Stimulated activated memory B cell treated with anti-CD40 and anti-IgM and Interleukin-4, amounts not matched to agents 10 μg/mL and 1 μg/mL and 100 μg/mL, for 72 hours (primary cell): ENCODE measurements around the gene PHKG2.
A peak's percentile ranks its signal among the peaks of the same experiment; 100 is the strongest.

ENCODE experiments used
- ATAC-seq: fragments of 150-1000 bp; cut with Tn5 transposase; 2 replicates; pipeline ENCODE4 v1.10.0; 2021
- H3K27ac Mint-ChIP-seq: one replicate; pipeline ENCODE4 v1.8.0; 2022; ENCODE audit warnings: mild to moderate bottlenecking, mixed read lengths
- H3K27me3 Mint-ChIP-seq: one replicate; pipeline ENCODE4 v1.8.0; 2022; ENCODE audit warnings: mixed read lengths
- H3K36me3 Mint-ChIP-seq: one replicate; pipeline ENCODE4 v1.8.0; 2022; ENCODE audit warnings: mixed read lengths
- H3K4me1 Mint-ChIP-seq: one replicate; pipeline ENCODE4 v1.8.0; 2022; ENCODE audit warnings: mixed read lengths
- H3K4me3 Mint-ChIP-seq: one replicate; pipeline ENCODE4 v1.8.0; 2022; ENCODE audit warnings: mild to moderate bottlenecking, moderate library complexity, mixed read lengths
- H3K9me3 Mint-ChIP-seq: one replicate; pipeline ENCODE4 v1.8.0; 2022; ENCODE audit warnings: mixed read lengths

PHKG2 gene

DNA sequence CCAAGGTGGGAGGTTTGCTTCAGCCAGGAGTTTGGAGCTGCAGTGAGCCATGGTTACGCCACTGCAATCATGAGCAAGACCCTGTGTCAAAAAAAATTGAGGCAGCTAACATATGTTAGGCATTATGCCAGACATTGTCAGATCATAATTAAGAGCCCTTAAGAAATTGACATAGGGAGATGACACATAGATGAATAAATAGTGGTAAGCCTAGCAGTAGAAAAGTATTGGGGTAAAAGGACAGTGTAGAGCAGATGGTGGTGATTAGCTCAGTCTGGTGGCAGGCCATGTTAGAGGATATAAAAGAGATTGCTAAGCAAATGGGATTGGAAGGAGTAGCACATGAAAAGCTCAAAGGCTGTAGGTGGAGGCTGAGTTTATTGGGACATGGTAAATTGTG lies 26.6 kb upstream of the PHKG2 start:
- H3K36me3 Mint-ChIP-seq = peaks cover 68% of the 10 kb centered on the region
- no peak for ATAC-seq
- no peaks in the 10 kb centered on the region for H3K27me3 Mint-ChIP-seq
- H3K27ac Mint-ChIP-seq = no peak overlapping the region
- H3K4me1 Mint-ChIP-seq = peaks cover 27% of the 10 kb centered on the region
- H3K4me3 Mint-ChIP-seq = no peak overlapping the region
- H3K9me3 Mint-ChIP-seq = no peaks in the 10 kb centered on the region

- H3K4me3 Mint-ChIP-seq = no peak overlapping the region
- ATAC-seq = no peak
- no peaks in the 10 kb centered on the region for H3K9me3 Mint-ChIP-seq
- peak overlapping the region; percentile 24 for H3K27ac Mint-ChIP-seq
- H3K4me1 Mint-ChIP-seq = peaks cover 22% of the 10 kb centered on the region
- H3K36me3 Mint-ChIP-seq = peaks cover 67% of the 10 kb centered on the region
- no peaks in the 10 kb centered on the region for H3K27me3 Mint-ChIP-seq
Observed at GRCh38 chr16:30722443-30722842, 25.8 kb upstream of the PHKG2 start.

GRCh38 chr16:30722916-30723315 lies 25.3 kb upstream of the PHKG2 start:
- Mint-ChIP-seq H3K27me3 (no peaks in the 10 kb centered on the region), H3K36me3 (peaks cover 67% of the 10 kb centered on the region), H3K4me1 (peaks cover 22% of the 10 kb centered on the region), H3K27ac (peak overlapping the region; percentile 24), H3K4me3 (no peak overlapping the region), H3K9me3 (no peaks in the 10 kb centered on the region)
- ATAC-seq = peak; percentile 16

DNA sequence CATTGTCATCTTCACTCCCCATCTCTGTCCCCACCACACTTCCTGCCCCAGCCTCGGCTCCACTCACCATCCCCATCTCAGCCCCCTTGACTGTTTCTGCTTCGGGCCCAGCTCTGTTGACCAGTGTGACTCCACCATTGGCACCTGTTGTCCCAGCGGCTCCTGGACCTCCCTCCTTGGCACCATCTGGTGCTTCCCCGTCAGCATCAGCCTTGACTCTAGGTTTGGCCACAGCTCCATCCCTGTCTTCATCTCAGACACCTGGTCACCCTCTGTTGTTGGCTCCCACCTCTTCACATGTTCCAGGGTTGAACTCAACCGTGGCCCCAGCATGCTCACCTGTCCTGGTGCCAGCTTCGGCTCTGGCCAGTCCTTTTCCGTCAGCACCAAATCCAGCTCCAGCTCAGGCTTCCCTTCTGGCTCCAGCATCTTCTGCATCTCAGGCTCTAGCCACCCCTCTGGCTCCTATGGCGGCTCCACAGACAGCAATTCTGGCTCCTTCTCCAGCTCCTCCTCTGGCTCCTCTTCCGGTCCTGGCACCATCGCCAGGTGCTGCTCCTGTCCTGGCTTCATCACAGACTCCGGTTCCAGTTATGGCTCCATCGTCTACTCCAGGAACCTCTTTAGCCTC lies 24.4 kb upstream of the PHKG2 start:
- no peak for ATAC-seq
- peaks cover 67% of the 10 kb centered on the region for H3K36me3 Mint-ChIP-seq
- no peak overlapping the region for H3K4me3 Mint-ChIP-seq

DNA sequence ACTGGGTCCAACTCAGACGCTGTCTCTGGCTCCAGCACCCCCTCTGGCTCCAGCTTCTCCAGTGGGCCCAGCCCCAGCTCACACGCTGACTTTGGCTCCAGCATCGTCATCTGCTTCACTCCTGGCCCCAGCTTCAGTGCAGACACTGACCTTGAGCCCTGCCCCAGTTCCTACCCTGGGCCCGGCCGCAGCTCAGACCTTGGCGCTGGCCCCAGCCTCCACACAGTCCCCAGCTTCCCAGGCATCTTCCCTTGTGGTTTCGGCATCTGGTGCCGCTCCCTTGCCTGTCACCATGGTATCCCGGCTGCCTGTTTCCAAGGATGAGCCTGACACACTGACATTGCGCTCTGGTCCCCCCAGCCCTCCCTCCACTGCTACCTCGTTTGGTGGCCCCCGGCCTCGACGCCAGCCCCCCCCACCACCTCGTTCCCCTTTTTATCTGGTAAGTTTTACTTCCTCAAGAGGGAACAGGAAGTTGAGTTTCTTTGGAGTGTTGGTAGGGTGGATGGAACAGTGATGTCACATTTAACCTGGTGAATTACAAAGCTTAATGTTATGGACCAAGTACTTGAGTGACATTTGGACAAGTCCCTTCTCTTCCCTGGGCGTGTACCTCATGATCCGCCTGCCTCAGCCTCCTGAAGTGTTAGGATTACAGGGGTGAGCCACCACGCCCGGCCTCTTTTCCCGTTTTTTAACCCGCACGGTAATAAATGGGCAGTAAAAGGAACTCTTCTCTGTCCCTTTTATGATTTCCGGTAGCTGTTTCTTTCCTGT lies 23.4 kb upstream of the PHKG2 start:
- H3K27ac Mint-ChIP-seq = peak overlapping the region; percentile 24
- no peak overlapping the region for H3K4me3 Mint-ChIP-seq
- ATAC-seq = no peak
- H3K9me3 Mint-ChIP-seq = no peaks in the 10 kb centered on the region
- peaks cover 22% of the 10 kb centered on the region for H3K4me1 Mint-ChIP-seq
- no peaks in the 10 kb centered on the region for H3K27me3 Mint-ChIP-seq
- peaks cover 74% of the 10 kb centered on the region for H3K36me3 Mint-ChIP-seq

More for the DNA sequence above, 24.4 kb upstream of the PHKG2 start:
- Mint-ChIP-seq H3K27ac (peak overlapping the region; percentile 24), H3K4me1 (peaks cover 22% of the 10 kb centered on the region), H3K9me3 (no peaks in the 10 kb centered on the region), H3K27me3 (no peaks in the 10 kb centered on the region)

DNA sequence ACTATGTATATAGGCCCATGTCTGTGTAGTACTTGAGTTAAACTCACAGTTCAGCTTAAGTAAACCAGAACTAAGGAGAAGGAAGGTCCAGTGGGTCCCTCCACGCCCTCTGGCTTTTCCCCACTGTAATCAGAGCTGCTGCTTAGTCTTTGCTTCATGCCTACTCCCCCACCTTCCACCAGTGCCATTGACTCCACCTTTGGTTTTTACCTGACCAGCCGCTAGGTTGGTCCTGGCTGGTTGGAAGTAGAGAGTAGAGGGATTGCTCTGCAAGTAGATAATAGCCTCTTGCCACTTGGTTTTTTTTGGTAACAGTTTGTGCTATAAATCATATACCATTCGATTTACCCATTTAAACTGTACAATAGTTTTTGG lies 22.8 kb upstream of the PHKG2 start:
- peaks cover 21% of the 10 kb centered on the region for H3K4me1 Mint-ChIP-seq
- H3K36me3 Mint-ChIP-seq = peaks cover 73% of the 10 kb centered on the region
- peak overlapping the region; percentile 5 for H3K27ac Mint-ChIP-seq
- no peaks in the 10 kb centered on the region for H3K9me3 Mint-ChIP-seq
- H3K27me3 Mint-ChIP-seq = no peaks in the 10 kb centered on the region
- no peak for ATAC-seq
- H3K4me3 Mint-ChIP-seq = no peak overlapping the region

GRCh38 chr16:30728321-30728720 lies 19.9 kb upstream of the PHKG2 start:
- Mint-ChIP-seq H3K9me3 (no peaks in the 10 kb centered on the region), H3K27me3 (no peaks in the 10 kb centered on the region), H3K36me3 (peaks cover 60% of the 10 kb centered on the region), H3K27ac (no peak overlapping the region), H3K4me3 (no peak overlapping the region), H3K4me1 (peaks cover 17% of the 10 kb centered on the region)
- no peak for ATAC-seq

- H3K27me3 Mint-ChIP-seq = no peaks in the 10 kb centered on the region
- no peak overlapping the region for H3K27ac Mint-ChIP-seq
- peaks cover 16% of the 10 kb centered on the region for H3K4me1 Mint-ChIP-seq
- no peak for ATAC-seq
- H3K36me3 Mint-ChIP-seq = peaks cover 60% of the 10 kb centered on the region
- no peak overlapping the region for H3K4me3 Mint-ChIP-seq
- no peaks in the 10 kb centered on the region for H3K9me3 Mint-ChIP-seq
Observed at GRCh38 chr16:30728899-30729672, 19.1 kb upstream of the PHKG2 start.

DNA sequence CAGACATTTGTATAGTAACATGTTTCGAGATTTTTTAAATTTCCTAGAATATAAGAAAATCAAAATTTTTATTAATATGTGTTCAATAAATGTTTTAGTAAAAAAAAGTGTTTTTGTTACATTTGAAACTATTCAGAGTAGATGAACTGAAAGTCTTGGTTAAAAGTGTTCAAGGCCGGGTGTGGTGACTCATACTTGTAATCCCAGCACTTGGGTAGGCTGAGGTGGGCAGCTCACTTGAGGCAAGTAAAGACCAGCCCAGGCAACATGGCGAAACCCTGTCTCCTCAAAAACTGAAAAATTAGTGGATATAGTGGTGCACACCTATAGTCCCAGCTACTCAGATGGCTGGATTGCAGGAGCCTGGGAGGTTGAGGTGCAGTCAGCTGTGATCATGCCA lies 16.8 kb upstream of the PHKG2 start:
- Mint-ChIP-seq H3K4me1 (no peaks in the 10 kb centered on the region), H3K27ac (no peak overlapping the region), H3K9me3 (no peaks in the 10 kb centered on the region), H3K27me3 (no peaks in the 10 kb centered on the region), H3K36me3 (peaks cover 61% of the 10 kb centered on the region), H3K4me3 (no peak overlapping the region)
- ATAC-seq = no peak

DNA sequence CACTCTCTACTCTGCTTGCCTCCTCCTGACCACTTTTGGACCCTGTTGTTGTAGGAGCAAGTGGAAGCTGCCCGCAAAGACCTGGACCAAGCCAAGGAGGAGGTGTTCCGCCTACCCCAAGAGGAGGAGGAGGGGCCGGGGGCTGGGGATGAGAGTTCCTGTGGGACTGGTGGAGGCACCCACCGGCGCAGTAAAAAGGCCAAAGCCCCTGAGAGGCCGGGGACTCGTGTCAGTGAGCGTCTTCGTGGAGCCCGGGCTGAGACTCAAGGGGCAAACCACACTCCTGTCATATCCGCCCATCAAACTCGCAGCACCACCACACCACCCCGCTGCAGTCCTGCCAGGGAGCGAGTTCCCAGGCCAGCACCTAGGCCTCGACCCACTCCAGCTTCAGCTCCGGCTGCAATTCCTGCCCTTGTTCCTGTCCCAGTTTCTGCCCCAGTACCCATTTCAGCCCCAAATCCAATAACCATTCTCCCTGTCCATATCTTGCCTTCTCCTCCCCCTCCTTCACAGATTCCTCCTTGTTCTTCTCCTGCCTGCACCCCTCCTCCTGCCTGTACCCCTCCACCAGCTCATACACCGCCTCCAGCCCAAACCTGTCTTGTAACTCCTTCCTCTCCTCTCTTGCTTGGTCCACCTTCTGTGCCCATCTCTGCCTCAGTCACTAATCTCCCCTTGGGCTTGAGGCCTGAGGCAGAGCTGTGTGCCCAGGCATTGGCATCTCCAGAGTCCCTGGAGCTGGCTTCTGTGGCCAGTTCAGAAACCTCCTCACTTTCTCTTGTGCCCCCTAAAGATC lies 11.0 kb upstream of the PHKG2 start:
- Mint-ChIP-seq H3K4me1 (peaks cover 9% of the 10 kb centered on the region), H3K4me3 (no peak overlapping the region), H3K9me3 (no peaks in the 10 kb centered on the region), H3K36me3 (peaks cover 81% of the 10 kb centered on the region), H3K27me3 (no peaks in the 10 kb centered on the region), H3K27ac (no peak overlapping the region)
- ATAC-seq = no peak

DNA sequence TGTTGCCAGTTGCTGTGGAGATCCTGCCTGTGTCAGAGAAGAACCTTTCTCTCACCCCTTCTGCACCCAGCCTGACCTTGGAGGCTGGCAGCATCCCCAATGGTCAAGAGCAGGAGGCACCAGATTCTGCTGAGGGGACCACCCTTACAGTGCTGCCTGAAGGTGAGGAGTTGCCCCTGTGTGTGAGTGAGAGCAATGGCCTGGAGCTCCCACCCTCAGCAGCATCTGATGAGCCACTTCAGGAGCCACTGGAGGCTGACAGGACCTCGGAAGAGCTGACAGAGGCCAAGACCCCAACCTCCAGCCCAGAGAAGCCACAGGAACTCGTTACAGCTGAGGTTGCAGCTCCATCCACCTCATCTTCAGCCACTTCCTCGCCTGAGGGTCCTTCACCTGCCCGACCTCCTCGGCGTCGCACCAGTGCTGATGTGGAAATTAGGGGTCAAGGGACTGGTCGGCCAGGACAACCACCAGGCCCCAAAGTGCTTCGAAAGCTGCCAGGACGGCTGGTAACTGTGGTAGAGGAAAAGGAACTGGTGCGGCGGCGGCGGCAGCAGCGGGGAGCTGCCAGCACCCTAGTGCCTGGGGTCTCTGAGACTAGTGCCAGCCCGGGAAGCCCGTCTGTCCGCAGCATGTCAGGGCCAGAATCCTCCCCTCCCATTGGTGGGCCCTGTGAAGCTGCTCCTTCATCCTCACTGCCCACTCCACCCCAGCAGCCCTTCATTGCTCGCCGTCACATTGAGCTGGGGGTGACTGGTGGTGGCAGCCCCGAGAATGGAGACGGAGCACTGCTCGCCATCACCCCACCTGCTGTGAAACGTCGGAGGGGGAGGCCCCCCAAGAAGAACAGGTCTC lies 10.2 kb upstream of the PHKG2 start:
- no peak overlapping the region for H3K27ac Mint-ChIP-seq
- H3K9me3 Mint-ChIP-seq = no peaks in the 10 kb centered on the region
- ATAC-seq = no peak
- H3K27me3 Mint-ChIP-seq = no peaks in the 10 kb centered on the region
- H3K4me3 Mint-ChIP-seq = no peak overlapping the region
- H3K36me3 Mint-ChIP-seq = peaks cover 78% of the 10 kb centered on the region
- H3K4me1 Mint-ChIP-seq = peaks cover 9% of the 10 kb centered on the region

- no peaks in the 10 kb centered on the region for H3K27me3 Mint-ChIP-seq
- H3K4me1 Mint-ChIP-seq = peaks cover 14% of the 10 kb centered on the region
- no peak overlapping the region for H3K27ac Mint-ChIP-seq
- no peak overlapping the region for H3K4me3 Mint-ChIP-seq
- H3K9me3 Mint-ChIP-seq = no peaks in the 10 kb centered on the region
- H3K36me3 Mint-ChIP-seq = peaks cover 74% of the 10 kb centered on the region
- ATAC-seq = no peak
Observed at GRCh38 chr16:30738984-30739951, 9.0 kb upstream of the PHKG2 start.

DNA sequence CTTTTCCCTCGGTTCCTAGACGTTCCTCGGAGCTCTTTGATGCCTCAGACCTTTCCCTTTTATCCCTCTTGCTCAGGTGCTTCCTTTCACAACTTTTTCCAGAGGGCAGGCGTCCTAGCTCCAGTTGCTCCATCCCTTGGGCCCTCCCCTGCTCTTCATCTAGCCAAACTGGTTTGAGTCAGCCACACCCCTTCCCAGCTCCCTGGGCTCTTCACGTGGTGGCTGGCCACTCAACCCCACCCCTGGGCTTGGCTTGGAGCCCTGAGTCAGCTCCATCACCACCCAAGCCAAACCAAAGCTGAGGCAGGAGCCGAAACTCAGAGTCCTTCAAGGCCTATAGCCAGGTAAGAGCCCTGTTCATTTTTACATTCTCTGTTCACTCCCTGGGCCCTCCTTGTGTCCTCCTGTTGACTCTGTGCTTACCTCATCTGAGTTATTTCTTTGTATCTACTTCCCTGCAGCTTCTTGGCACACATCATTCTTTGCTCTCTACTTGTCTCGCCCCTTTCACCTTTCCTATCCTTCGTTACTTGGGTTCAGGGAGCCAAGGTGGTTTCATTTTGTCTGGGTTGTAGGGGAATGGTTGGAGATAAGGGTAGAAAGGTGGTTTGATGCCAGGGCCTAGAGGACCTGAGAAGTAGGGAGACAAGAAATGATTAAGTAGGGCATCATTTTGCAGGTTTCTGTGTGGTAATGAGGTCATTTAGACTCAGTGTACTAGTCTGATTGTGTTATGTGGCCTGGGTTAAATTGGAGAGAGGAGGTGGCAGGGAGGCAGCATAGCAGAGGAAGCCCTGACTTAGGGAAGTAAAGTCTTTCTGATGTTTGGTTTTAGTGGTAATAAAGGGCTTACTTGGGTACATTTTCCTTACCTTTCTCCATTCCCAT lies 7.6 kb upstream of the PHKG2 start:
- Mint-ChIP-seq H3K4me1 (peaks cover 14% of the 10 kb centered on the region), H3K9me3 (no peaks in the 10 kb centered on the region)
- ATAC-seq = no peak

More for the DNA sequence above, 7.6 kb upstream of the PHKG2 start:
- H3K27me3 Mint-ChIP-seq = no peaks in the 10 kb centered on the region
- H3K4me3 Mint-ChIP-seq = no peak overlapping the region
- peak overlapping the region; percentile 14 for H3K27ac Mint-ChIP-seq
- H3K36me3 Mint-ChIP-seq = peaks cover 72% of the 10 kb centered on the region
